Anterior cingulate cortex (tissue), 58 donors: ENCODE measurements around the gene MIDN.
"Not testable (repeated sequence)": the region's sequence is repeated elsewhere in the genome, so short reads cannot be mapped to it uniquely, and the experiment has no call there.

Experiments used
- DNase-seq, 58 donors: peaks; one replicate each; lab custom pipeline; 2025; lab: John Stamatoyannopoulos, UW

Gene MIDN

DNA sequence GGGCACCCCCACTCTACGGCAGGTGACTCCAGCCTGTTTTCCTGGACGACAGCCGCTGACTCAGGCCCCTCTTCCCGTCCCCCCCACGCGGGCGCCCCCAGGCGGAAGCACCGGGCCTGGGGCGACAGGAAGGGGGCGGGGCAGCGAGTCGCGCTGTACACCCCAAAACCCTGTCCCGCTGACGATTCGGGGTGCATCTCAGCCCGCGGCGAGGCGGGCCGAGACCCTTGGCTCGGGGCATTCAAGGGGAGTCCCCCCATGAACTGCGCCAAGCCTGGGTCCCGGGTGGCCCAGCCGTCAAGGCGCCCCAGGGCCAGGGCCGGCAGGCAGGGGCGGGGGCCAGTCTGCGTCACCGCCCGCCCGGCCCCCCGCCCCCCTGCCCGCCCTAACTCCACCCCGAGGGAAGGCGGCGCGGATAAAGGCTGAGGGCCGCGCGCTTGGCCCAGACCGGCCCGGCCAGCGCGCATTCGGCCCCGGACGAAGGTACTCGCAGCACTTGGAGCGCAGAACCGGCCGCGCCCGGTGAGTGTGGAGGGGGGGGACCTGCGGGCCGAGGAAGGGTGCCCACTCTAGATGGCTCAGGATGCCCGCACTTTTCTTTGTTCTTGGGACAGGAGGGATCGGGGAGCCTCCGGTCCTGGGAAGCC is at the start of gene MIDN:
Gene MIDN, plus strand, starts transcription at position 445 of the 647 bp plus-strand sequence. CDS start 1,714 bp downstream, outside the sequence.
- DNase-seq = peak in 47 of 58 donors; percentile 31 to 89 (median 69)

DNA sequence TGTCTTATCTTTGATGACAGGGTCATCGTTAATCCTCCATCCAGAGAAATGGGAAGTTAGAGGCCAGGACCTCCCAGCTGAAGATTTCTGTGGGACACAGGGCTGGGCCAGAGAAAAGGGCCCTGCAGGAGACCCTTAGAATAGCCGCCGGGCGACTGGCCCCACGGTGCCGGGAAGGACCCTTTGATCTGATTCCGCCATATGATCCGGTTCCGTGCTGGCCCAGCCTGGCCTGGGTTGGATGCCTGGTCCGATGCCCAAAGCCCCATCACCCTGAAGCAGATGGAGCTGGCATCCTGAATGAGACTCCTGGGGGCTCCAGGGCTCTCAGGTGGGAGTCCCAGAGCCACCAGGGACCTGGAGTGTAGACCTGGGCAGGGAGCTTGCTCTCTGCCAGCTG is 48.9 kb upstream of the MIDN start:
- no peak for DNase-seq

DNA sequence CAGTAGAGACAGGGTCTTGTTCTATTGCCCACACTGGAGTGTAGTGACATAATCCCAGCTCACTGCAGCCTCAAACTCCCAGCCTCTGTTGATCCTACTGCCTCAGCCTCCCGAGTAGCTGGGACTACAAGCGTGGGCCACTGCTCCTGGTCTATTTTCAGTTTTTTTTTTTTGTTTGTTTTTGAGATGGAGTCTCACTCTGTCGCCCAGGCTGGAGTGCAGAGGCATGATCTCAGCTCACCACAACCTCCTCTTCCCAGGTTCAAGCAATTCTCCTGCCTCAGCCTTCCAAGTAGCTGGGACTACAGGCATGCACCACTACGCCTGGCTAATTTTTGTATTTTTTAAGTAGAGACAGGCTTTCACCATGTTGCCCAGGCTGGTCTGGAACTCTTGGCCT is 47.8 kb upstream of the MIDN start:
- DNase-seq = not testable (repeated sequence)

DNA sequence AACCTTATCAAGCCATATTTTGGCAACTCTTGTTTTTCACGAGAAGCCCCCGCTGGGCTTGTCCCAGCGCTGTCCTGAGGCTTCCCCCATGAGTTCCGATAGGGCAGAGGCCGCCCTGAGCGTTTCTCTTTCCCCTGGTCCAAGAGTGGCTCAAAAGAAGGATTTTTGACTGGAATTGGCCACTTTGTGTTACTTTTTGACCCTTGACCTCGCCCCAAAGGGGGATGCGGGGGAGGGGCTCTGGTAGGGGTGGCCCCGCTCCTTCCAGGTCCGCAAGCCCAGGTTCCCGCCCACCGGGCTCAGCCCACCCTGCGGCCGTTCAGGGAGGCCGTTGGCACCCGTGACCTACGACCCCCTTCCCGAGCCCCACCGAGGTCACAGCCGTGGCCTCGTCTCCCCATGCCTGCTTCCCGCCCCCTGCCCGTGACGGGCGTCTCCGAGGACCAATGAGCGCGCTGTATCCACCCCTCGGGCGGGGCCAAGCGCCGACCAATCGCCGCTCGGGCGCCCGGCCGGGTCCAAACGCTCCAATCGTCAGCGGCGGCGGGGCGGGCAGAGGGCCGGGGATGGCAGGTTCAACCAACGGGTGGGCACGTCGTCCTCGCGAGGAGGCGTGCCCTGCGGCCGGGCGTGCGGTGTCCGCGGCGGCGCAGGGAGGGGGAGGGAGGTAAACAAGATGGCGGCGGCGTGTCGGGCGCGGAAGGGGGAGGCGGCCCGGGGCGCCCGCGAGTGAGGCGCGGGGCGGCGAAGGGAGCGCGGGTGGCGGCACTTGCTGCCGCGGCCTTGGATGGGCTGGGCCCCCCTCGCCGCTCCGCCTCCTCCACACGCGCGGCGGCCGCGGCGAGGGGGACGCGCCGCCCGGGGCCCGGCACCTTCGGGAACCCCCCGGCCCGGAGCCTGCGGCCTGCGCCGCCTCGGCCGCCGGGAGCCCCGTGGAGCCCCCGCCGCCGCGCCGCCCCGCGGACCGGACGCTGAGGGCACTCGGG is 43.0 kb upstream of the MIDN start, which contains the start of gene STK11:
Gene STK11, plus strand, starts transcription at position 665 of the 986 bp plus-strand sequence. CDS start 1,136 bp downstream, outside the sequence.
- DNase-seq = peak; percentile 87 to 99 (median 97)

DNA sequence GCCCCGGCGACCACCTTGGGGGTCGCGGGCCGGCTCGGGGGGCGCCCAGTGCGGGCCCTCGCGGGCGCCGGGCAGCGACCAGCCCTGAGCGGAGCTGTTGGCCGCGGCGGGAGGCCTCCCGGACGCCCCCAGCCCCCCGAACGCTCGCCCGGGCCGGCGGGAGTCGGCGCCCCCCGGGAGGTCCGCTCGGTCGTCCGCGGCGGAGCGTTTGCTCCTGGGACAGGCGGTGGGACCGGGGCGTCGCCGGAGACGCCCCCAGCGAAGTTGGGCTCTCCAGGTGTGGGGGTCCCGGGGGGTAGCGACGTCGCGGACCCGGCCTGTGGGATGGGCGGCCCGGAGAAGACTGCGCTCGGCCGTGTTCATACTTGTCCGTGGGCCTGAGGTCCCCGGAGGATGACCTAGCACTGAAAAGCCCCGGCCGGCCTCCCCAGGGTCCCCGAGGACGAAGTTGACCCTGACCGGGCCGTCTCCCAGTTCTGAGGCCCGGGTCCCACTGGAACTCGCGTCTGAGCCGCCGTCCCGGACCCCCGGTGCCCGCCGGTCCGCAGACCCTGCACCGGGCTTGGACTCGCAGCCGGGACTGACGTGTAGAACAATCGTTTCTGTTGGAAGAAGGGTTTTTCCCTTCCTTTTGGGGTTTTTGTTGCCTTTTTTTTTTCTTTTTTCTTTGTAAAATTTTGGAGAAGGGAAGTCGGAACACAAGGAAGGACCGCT is 42.1 kb upstream of the MIDN start:
- DNase-seq = no peak

DNA sequence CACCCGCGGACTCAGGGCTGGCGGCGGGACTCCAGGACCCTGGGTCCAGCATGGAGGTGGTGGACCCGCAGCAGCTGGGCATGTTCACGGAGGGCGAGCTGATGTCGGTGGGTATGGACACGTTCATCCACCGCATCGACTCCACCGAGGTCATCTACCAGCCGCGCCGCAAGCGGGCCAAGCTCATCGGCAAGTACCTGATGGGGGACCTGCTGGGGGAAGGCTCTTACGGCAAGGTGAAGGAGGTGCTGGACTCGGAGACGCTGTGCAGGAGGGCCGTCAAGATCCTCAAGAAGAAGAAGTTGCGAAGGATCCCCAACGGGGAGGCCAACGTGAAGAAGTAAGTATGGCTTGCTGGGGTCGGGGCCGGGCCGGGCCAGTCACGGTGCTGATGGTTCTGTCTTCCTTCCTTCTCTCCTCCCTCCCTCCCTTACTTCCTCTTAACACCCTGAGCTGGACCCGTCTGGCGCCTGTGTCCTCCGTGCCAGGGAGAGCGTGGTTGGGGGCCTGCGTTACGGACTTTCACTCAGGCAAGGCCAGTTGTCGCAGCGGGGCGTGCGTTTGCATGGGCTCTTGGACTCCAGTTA is 41.4 kb upstream of the MIDN start:
- DNase-seq = peak in 3 of 58 donors; percentile 11 to 49 (median 23)

DNA sequence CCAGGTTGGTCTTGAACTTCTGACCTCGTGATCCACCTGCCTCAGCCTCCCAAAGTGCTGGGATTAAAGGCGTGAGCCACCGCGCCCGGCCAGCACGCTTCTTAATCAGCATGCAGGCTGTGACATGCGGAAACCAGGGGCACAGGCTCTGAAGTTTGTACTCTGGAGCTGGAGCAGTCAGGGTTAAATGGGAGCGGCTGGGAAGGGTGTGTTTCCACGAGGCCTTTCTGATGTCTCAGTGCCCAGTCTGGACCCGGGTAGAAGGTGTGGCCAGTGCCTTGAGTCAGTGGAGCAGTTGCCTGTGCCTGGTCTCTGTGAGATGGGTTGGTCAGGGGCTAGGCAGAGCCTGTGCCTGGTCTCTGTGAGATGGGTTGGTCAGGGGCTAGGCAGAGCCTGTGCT is 39.6 kb upstream of the MIDN start:
- not testable (repeated sequence) for DNase-seq

DNA sequence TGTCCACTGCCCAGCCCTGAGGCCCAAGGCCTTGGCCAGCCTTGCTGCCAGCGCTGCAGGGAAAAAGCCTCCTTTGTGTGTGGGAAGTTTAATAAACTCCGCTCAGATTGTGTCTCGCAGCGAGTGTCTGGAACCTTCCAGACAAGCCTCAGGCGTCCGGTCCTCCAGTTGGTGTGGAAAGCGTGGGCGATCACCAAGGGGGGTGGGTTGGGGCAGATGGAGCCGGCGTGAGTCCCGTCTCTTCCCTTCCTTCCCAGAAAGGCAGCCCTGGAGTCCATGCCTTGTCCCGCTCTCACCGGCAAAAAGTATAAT is 38.2 kb upstream of the MIDN start:
- peak in 50 of 58 donors; percentile 15 to 84 (median 58) for DNase-seq

DNA sequence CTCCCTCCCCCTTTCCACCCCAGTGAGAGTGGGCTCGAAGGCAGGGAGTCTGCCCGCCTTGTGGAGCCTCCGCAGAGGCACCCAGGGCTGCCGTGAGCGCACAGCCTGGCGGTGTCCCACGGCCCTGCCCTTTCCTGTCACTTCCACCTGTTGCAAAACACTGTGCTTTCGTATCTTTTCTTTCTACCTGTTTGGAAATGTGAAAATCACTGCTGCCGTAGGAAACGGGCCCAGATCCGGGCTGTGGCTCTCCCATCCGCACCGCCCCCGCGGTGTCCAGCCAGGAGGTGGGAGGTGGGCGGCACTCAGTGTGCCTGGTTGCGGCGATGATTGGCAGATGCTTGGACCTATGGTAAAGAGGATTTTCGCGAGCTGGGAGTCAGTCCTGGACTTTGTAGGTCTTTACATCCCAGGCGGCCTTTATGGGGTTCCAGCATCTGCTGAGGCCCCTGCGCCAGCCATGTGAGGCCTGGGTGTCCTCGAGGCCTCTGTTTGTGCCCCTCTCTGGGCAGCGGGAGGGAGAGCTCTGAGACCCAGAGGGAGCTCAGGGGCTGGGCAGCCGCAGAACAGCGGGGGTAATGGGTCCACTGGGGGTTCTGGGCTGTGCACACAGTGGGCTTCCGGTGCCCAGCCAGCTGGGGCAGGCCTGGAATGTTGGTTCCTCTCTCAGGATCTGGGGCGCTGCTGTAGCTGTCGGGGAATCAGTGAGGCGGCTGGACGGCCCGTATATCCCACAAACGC is 36.7 kb upstream of the MIDN start:
- peak in 11 of 58 donors; percentile 17 to 50 (median 39) for DNase-seq

DNA sequence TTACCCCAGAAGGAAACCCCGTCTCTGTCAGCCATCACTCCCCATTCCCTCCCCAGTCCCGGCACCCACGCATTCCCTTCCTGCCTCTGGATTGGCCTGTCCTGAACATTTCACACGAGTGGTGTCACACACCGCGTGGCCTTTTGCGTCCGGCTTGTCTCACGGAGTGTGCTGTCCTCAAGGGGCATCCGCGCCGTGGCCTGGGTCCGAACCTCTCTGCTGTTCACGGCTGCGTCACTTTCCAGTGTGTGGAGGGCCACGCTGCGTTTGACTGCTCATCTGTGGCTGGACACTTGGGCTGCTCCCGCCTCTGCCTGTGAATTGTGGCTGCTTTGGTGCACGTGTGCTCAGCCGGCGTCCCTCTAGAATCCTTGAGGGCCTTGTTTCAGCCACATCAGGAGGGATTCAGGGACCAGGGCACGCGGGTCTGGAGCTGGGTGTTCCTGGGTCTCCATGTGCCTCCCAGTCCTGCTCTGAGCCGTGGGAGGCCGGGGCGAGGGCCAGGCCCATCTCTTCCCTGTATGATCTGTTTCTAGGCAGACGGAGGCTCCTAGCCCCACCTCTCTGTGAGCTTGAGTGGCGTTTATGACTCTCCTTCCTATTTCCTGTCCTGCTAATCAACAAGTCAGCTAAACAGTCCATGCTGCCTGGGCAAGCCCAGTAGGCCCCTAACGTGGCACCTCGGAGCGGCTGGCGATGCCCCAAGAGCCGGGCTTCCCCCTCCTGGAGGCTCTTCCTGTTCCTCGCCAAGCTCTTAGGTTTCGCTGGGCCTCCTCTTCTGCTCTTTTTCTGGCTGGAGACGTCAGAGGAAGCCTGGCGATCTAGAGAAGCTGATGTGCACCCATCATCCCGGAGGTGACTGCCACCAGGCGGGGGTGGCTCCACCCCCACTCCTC is 34.7 kb upstream of the MIDN start:
- peak in 41 of 58 donors; percentile 18 to 83 (median 43) for DNase-seq

DNA sequence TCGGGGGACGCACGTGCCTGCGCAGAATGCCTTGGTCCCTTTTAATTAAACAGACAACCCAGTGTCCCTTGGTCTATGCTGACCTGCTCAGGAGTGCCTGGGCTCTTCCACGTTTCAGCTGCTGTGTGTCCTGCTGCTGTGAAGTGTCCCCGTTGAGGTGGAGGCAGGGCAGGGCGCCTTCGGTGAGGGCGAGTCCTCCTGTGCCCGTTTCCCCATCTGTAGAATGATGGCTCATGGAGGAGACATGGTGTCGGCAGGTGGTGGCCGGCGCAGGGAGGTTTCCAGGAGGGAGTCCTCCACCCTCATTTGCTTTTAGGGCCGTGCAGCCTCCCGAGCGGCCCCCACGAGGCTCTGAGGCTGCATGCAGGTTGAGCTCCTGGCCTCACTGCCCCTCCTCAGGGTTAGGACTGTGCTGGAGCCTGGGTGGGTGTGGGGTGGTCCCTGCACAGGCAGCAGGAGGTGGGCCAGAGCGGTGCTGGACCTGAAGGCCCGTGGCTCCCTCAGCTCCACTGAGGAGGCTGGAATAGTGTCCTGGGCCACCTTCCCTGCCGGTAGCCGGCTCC is 34.0 kb upstream of the MIDN start:
- DNase-seq = no peak

DNA sequence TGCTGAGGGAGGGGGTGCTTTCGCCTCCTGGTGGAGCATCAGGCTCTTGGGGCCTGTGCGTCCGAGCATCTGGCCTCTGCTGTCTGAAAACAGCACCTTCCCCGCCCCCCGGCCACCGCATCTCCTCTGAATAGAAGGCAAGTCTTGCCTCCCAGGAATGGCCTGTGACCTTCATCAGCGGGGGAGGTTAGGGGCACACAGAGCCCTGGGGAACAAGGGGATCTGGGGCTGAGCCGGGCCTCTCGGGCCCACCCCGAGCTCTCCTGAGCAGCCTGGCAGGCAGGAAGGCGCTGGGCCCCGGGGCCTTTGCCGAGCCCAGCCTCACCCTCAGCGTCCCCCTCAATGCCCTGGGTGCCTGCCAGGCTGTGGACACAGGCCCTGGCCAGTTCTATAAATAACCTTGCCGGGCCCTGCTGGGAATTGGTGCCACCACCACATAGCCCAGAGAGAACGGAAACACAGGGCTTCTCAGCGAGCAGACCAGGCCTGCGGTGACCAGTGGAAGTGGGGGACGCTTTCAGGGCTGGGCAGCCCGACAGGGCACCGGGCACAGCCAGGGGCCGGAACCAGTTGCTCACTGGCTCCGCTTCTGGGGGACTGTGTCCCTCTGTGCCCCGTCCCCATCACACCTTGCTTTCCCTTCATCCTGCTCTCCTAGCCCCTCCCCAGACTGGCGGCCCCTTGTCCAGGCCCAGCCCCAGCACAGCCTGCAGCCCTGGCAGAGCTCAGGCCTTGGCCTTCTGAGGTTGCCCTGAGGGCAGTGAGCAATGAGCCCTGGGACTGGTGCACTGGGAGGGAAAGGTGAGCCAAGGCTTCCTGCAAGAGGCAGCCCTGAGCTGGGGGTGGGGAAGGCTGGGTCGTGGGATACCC is 33.3 kb upstream of the MIDN start:
- peak in 51 of 58 donors; percentile 19 to 82 (median 63) for DNase-seq

DNA sequence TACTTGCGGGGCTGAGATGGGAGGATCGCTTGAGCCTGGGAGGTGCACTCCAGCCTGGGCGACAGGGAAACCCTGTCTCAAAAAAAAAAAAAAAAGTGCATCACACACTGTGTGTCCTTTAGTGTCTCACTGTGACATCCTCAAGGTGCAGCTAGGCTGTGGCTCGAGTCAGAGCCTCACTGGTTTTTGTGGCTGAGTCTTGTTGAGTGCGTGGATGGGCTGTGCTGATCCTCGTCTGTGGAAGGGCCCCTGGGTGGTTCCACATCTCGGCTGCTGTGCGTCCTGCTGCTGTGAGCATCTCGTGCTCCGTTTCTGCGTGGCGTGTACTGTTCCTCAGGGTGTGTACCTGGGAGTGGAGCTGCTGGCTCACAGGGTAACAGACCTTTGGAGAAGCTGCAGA is 31.6 kb upstream of the MIDN start:
- DNase-seq = no peak

DNA sequence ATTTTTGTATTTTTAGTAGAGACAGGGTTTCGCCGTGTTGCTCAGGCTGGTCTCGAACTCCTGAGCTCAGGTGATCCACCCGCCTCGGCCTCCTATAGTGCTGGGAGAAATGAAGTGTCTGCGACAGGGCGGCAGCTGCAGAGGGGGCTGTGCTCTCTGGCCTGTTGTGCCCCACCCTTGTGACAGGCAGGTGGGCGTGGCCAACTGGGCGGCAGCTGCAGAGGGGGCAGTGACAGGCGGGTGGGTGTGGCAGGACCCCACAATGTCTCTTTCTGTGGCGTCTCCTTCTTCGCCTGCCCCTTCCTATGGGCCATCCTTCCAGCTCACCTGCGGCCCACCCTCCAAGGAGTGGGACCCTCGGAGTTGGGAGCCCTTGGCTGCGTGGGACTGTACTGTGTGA is 31.0 kb upstream of the MIDN start:
- DNase-seq = no peak

DNA sequence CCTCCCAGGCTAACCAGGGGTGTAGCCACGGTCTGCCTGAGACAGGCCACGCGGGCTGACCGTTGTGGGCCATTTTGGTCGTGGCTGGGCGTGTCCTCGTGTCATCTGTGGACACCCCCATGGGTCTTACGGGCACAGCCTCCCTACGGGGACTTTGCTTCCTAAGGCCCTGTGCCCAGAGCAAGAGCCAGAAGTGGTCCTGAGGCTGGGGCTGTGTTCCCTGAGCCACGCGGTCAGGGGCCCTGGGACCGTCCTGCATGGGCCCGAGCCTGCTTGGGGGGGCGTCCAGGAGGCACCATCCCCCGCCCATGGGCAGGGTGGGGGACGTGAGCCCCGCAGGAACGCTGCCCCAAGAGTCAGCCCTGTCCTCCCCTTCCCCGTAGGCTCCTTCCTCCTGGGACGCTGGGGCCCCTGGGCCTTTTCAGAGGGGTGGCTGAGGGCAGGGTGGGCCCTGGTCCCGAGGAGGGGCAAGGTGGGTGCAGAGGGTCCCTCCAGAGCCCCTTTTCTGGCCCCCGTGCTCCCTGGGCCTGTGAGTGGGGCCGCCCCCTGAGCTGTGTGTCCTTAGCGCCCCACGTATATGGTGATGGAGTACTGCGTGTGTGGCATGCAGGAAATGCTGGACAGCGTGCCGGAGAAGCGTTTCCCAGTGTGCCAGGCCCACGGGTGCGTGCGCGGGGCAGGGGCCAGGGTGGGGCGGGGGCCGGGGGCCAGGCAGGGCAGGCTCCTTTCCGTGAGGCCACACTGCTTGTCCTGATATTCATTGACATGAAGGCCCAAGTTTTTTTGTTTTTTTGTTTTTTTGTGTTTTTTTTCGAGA is 29.4 kb upstream of the MIDN start:
- DNase-seq = no peak

DNA sequence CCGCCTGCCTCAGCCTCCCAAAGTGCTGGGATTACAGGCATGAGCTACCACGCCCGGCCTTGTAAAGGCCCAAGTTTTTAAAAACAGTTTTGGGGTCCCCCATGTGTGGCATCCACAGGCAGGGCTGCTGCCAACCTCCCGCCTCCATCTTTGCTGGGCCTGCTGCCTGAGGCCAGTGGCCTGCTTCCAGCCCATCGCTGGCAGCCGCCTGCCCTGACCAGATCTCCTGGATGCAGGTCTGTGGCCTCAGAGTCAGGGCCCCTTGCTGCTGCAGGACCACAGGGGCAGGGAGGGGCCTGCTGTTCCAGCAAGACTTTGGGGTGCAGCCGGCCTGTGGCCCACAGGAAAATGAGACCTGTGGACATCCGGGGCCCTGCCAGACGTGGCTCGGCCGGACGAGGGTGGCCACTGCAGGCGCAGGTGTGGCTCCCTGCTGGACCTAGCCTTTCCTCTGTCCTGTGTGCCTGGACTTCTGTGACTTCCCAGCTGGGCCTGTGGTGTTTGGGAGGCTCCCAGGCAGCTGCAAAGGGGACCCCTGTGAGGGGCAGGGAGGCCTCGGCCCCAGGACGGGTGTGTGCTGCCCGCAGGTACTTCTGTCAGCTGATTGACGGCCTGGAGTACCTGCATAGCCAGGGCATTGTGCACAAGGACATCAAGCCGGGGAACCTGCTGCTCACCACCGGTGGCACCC is 28.5 kb upstream of the MIDN start:
- no peak for DNase-seq
